NCI-H774 (cell line): ENCODE results near the gene TUBA3D.
"Not testable (repeated sequence)": the region's sequence is repeated elsewhere in the genome, so short reads cannot be mapped to it uniquely, and the experiment has no call there.

Experiments
- DNase-seq: peaks from one replicate; lab custom pipeline; 2025; lab: John Stamatoyannopoulos, UW

Gene TUBA3D

GRCh38 chr2:131475831-131476230 is at the start of gene TUBA3D:
TSS of gene TUBA3D (plus strand) at chr2:131476119. CDS start at chr2:131476200, 81 bp downstream.
- no peak for DNase-seq

- no peak for DNase-seq
Observed at GRCh38 chr2:131426727-131427126, 49.2 kb upstream of the TUBA3D start.

GRCh38 chr2:131431336-131431735 is 44.6 kb upstream of the TUBA3D start:
- no peak for DNase-seq

- DNase-seq: not testable (repeated sequence)
Observed at GRCh38 chr2:131440742-131441468, 35.0 kb upstream of the TUBA3D start.

- DNase-seq: not testable (repeated sequence)
Observed at GRCh38 chr2:131444736-131445514, 31.0 kb upstream of the TUBA3D start.

GRCh38 chr2:131445515-131445797 is 30.5 kb upstream of the TUBA3D start:
- DNase-seq: not testable (repeated sequence)

GRCh38 chr2:131445896-131446295 is 30.0 kb upstream of the TUBA3D start:
- no peak for DNase-seq

GRCh38 chr2:131447981-131448380 is 27.9 kb upstream of the TUBA3D start:
- not testable (repeated sequence) for DNase-seq

GRCh38 chr2:131451265-131451949 is 24.5 kb upstream of the TUBA3D start:
- DNase-seq: not testable (repeated sequence)

GRCh38 chr2:131454914-131455313 is 21.0 kb upstream of the TUBA3D start:
- DNase-seq: not testable (repeated sequence)

- not testable (repeated sequence) for DNase-seq
Observed at GRCh38 chr2:131467722-131468121, 8.2 kb upstream of the TUBA3D start.

- DNase-seq: not testable (repeated sequence)
Observed at GRCh38 chr2:131470944-131471343, 5.0 kb upstream of the TUBA3D start.

GRCh38 chr2:131471624-131472023 is 4.3 kb upstream of the TUBA3D start:
- DNase-seq: not testable (repeated sequence)

- not testable (repeated sequence) for DNase-seq
Observed at GRCh38 chr2:131473266-131473665, 2.7 kb upstream of the TUBA3D start.

GRCh38 chr2:131476363-131476762 is 444 bp downstream of the TUBA3D start:
- DNase-seq: not testable (repeated sequence)

GRCh38 chr2:131477227-131477626 is 1.3 kb downstream of the TUBA3D start:
- not testable (repeated sequence) for DNase-seq

GRCh38 chr2:131478074-131478849 is 2.3 kb downstream of the TUBA3D start:
- not testable (repeated sequence) for DNase-seq

GRCh38 chr2:131478850-131479461 is 3.0 kb downstream of the TUBA3D start:
- DNase-seq: not testable (repeated sequence)

- DNase-seq: not testable (repeated sequence)
Observed at GRCh38 chr2:131480351-131480750, 4.4 kb downstream of the TUBA3D start.

GRCh38 chr2:131482506-131483155 is 6.7 kb downstream of the TUBA3D start:
- DNase-seq: not testable (repeated sequence)
